NCI-H524 treated with DMSO at 0.1 percent for 48 hours (cell line): ENCODE data around the gene SERTAD2.

ENCODE experiments used
- DNase-seq: peaks from one replicate; lab custom pipeline; 2025; lab: John Stamatoyannopoulos, UW

Gene SERTAD2

GRCh38 chr2:64653109-64654062 lies at the start of gene SERTAD2:
SERTAD2 (minus strand) TSS chr2:64653913; CDS start chr2:64636871, 17,042 bp downstream.
- DNase-seq: no peak

DNA sequence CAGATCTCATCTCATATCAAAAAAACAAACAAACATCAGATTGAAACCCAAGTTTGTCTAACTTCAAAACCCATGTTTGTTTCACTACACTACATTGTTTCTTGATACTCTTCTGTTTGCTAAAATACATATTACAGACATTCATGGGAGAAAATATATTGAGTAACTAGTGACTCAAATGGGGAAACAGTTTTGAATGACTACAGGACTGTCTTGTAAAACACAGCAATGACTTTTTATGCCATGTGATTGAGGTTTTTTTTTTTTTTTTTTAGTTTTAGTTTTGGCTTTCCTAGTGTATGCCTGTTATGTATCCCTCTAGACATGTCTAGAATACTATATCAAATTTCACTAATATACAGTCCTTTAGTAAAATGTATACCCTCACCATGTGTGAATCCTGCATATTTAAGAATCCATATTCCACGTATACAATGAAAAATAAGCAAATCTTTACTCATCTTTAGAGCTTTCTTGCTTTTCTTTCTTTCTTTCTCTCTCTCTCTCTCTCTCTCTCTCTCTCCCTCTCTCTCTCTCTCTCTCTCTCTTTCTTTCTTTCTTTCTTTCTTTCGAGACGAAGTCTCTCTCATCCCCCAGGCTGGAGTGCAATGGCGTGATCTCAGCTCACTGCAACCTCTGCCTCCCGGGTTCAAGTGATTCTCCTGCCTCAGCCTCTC lies 46.6 kb upstream of the SERTAD2 start:
- no peak for DNase-seq

GRCh38 chr2:64699712-64700111 lies 46.0 kb upstream of the SERTAD2 start:
- DNase-seq: no peak

GRCh38 chr2:64698668-64699444 lies 45.1 kb upstream of the SERTAD2 start:
- DNase-seq: no peak

GRCh38 chr2:64698177-64698643 lies 44.5 kb upstream of the SERTAD2 start:
- DNase-seq: no peak

- DNase-seq: no peak
Measured at GRCh38 chr2:64697297-64698176, 43.8 kb upstream of the SERTAD2 start.

DNA sequence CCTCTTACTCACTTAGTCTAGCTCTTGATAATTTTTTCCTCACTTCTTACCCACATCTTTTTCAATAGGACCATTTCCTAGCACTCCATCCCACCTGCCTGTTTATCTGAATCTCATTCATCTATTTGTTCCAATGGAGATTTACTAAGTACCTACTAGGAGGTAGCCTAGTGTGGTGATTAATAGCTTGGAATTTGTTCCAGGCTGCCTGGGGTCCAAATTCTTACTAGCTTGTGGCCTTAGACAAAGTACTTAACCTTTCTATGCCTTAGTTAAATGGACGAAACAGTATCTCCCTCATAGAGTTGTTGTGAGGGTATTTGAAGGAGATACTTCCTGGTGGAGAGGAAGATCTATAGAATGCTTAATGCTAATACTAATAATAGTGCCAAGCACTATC lies 42.9 kb upstream of the SERTAD2 start:
- no peak for DNase-seq

DNA sequence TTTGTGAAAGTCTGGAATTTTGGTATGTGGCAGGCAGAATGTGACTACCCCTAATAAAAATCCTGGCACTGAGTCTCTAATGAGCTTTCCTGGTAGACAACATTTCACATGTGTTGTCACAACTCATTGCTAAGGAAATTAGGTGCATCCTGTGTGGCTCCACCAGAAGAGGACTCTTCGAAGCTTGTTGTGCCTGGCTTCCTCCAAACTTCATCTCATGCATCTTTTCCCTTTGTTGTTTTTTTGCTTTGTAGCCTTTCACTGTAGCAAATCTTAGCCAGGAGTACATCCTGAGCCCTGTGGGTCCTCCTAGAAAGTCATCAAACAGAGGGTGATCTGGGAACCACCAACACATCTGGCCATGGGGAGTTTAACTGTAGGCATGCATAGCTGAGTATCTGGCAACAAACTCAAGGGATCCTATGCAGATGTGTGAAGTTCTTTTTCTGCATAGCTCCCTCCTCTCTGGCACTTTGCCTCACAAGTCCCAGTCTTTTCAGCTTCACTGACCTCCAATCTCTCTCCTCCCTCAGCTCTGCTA lies 42.1 kb upstream of the SERTAD2 start:
- DNase-seq: no peak

DNA sequence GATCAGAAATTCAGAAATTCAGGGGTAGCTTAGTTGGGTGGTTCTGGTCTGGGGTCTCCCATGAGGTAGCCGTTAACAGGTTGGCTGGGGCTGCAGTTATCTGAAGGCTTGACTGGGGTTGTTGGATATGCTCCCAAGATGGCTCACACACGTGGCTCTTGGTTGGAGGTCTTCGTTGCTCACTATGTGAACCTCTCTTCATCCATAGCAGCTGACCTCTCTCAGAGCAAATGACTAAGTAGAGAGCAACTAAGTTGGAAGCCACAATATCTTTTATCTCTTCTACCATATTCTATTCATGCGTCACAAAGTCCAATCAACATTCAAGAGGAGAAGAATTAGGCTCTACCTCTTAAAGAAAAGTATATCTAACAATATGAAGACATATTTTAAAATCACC lies 38.7 kb upstream of the SERTAD2 start:
- DNase-seq: no peak

DNA sequence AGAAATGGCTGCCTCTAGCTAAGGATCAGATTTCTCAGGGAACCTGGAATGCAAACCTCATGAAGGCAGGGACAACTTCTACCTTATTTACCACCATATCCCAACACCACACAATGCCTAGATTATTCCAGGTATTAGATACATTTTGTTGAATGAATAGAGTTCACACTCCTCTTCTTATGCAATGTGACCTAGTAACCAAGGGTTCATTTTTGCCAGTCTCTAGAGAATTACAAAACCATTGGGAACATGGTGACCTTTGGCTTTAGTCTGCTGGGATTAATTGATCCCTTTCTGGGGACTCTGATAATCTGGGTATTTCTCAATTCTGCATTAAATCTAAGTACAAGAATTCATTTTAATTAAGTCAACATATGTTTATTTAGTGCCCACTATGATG lies 35.2 kb upstream of the SERTAD2 start:
- DNase-seq: no peak

- DNase-seq: no peak
Measured at GRCh38 chr2:64686283-64686956, 32.7 kb upstream of the SERTAD2 start.

DNA sequence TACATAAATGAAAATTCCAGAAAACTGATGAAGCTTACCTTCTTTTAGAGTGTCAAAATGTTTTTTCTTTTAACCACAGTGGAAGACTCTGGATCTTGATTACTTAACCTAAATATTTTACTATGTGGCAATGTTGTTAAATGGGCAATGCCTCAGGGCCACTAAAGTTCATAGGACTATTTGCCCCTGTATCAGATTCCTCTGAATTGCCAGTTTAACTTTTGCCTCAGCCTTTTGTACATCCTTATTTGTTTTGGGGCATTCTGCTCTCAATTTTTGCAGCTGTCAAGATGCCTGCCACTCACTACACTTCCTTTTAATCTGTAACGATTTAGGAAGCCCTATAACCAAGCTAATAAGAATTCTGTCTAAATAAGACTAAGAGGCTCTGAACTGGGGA lies 31.7 kb upstream of the SERTAD2 start:
- DNase-seq: no peak

GRCh38 chr2:64683771-64684510 lies 30.2 kb upstream of the SERTAD2 start:
- DNase-seq: no peak

DNA sequence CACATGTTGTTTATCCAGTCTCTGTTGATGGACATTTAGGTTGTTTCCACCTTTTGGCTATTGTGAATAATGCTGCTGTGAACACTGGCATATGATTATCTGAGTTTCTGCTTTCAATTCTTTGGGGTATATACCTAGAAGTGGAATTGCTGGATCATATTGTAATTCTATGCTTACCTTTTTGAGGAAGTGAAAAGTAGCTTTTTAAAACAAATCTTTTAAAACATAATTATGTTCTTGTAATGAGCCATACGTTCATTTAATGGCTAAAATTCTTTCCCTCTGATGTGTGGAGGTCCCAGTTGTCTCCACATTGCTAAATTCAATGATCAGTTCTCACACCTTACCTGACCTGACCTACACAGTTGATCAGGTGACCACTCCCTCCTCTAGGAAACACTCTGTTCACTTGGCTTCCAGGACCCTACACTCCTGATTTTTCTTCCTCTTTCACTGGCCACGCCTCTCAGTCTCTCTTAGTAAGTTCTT lies 27.8 kb upstream of the SERTAD2 start:
- DNase-seq: no peak

- no peak for DNase-seq
Measured at GRCh38 chr2:64679673-64680425, 26.1 kb upstream of the SERTAD2 start.

GRCh38 chr2:64678771-64679590 lies 25.3 kb upstream of the SERTAD2 start:
- no peak for DNase-seq

GRCh38 chr2:64677530-64677929 lies 23.8 kb upstream of the SERTAD2 start:
- no peak for DNase-seq

DNA sequence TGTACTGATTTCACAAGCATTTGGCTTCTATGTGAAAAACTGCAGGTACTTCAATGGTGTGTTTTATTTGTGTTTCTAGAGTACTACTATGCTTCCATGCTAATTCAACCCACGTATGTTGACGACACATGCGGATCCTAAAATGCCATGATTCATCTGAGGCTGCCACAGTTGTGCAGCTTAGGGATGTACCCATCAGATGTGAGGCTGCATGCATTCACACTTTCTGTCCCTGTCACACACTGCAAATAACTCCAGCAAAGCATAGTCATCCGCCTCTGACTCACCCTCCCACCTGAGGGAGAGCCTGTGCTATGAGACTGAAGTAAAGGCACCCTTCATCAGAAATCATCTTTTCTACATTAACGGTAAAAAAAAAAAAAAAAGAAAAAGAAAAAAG lies 22.1 kb upstream of the SERTAD2 start:
- DNase-seq: no peak
